Stimulated activated CD8-positive, alpha-beta memory T cell treated with anti-CD3 and anti-CD28 coated beads, Interleukin-2, amount 100 ng/mL, for 48 hours (primary cell): ENCODE results near the gene AHRR.
"Not testable (repeated sequence)": the region's sequence is repeated elsewhere in the genome, so short reads cannot be mapped to it uniquely, and the experiment has no call there.

Experiments
- DNase-seq, 2 donors: peaks; one replicate each; pipeline ENCODE4 v3.0.0-alpha.2; 2020; ENCODE audit warnings: low read depth in 2 of 2

AHRR gene

GRCh38 chr5:378301-378891 lies 56.9 kb downstream of the AHRR start:
- DNase-seq: peak in 1 of 2 donors; percentile 47

GRCh38 chr5:378976-379742 lies 57.6 kb downstream of the AHRR start:
- DNase-seq: no peak

DNA sequence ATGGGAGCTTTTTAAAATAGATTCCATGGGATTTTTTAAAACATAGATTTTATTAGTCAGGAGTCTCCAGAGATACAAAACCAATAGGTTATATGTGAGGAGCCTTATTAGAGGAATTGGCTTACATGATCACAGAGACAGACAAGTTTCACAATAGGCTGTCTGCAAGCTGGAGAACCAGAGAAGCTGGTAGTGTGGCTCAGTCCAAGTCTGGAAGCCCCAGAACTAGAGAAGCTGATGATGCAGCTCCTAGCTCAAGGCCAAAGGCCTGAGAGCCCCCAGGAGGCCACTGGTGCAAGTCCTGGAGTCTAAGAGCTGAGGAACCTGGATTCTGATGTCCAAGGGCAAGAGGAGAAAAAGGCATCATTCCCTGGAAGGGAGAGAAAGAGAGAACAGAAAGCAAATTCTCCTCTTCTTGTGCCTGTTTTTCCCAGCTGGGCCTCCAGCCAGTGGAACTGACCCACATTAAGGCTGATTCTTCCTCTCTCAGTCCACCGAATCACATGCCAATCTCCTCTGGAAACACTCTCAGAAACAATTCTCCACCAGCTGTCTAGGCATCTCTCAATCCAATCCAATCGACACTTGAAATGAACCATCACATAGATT lies 59.3 kb downstream of the AHRR start:
- DNase-seq: no peak

DNA sequence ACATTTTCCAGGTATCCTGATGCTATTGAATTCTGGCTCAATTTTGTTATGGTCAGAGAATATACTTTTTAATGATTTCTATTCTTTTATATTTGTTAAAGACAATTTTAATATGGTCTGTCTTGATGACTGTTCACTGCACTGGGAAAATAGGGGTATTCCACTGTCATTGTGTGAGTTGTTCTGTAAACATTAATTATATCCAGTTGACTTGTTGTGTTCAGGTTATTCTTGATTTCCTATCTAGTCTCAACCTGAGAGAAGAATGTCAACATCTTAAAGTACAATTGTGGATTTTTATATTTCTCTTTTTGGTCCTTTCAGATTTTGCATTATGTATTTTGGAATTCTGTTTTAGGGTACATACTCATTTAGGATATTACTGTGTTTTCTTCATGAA lies 61.6 kb downstream of the AHRR start:
- DNase-seq: no peak

DNA sequence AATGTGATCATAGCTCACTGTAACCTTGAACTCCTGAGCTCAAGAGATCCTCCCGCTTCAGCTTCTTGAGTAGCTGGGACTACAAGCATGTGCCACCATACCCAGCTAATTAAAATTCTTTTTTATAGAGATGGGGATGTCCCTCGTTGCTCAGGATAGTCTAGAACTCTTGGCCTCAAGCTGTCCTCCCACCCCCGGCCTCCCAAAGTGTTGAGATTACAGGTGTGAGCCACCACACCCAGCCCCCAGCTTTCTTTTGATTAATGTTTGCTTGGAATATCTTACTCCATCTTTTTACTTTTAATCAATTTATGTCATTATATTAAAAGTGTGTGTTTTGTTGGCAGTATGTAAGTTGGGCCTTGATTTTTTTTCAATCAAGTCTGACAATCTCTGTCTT lies 62.1 kb downstream of the AHRR start:
- DNase-seq: no peak

DNA sequence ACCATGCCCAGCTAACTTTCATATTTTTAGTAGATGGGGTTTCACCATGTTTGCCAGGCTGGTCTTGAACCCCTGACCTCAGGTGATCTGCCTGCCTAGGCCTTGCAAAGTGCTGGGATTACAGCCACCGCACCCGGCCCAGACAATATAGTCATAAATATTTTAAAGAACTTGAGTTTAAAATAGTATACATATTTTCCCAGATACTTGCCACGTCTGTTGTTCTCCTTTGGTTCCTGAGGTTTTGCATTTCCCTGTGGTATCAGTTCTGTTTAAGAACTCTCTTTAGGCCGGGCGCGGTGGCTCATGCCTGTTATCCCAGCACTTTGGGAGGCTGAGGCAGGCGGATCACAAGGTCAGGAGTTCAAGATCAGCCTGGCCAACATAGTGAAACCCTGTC lies 63.1 kb downstream of the AHRR start:
- not testable (repeated sequence) for DNase-seq

- no peak for DNase-seq
Measured at GRCh38 chr5:385321-385720, 63.8 kb downstream of the AHRR start.

GRCh38 chr5:386432-387341 lies 65.2 kb downstream of the AHRR start:
- no peak for DNase-seq

DNA sequence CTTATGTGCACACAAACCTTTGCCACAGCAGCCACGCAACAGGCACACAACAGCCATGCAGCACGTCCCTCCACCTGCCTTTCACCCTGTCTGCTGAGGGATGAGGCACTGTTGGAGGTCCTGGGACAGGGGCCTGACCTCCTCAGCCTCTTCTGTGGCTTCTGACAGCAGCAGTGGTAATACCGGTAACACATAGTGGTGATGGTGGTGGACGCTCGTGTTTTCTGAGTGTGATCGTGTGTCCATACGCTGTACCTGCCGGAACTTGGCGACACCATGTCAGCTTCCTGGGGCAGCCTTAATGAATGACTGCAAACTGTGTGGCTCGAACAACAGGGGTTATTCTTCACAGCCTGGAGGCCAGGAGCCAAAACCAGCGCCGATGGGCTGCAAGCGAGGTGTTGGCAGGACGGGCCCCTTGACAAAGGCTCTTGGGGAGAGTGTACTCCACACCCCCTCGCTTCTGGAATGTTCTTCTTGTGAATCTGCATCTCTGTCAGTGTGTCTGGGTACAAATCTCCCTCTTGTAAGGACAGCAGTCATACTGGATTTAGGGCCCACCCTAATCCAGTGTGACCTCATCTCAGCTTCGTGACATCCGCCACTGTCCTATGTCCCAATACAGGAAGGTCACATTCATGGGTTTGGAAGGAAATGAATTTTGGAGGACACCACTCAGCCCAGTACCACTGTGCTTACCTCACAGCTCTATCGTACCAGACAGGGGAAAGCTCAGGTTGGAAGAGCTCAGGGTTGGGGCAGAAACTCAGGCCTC lies 66.2 kb downstream of the AHRR start:
- DNase-seq: no peak

DNA sequence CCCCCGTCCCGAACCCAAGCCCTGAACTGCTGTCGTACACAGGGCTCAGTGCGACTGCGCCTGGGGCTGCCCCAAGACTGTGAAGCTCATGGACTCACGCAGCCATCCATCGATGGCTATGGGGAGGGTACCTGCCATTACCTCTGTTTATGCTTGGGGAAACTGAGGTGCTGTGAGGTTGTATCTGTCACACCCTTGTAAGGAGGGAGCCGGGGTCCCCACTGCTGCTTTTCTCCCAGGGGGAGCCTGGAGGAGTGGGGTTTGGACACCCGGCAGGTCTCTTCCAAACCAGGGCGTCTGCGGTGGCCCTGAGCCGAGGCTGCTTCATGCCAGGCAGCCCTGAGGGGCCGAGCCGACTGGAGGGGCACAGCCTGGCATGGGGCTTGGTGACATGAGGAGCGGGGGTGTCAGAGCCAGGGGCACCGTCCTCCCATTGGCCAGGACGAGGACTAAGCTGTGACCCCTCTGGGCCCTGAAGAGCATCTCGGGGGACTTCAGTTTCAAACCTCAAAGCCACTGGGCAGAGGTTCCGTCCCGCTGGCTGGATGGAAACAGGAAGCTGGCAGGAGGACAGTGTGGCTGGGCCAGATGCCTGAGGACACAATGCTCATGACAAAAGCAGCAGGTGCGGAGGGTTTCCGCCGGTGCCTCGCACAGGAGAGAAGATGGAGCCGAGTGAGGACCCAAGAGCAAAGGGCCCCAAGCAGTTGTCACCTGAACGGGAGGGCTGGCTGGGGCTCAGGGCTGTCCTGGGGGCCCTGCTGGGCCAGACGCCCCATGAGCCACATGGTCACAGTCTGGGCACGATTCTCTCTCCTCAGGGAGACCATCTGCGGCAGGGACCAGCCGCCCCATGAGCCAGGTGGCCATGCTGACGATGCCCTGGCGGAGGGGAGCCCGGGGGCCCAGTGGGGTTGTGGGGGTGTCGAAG lies 67.0 kb downstream of the AHRR start:
- DNase-seq: no peak

- DNase-seq: no peak
Measured at GRCh38 chr5:389197-389821, 67.8 kb downstream of the AHRR start.

GRCh38 chr5:389891-390622 lies 68.5 kb downstream of the AHRR start:
- DNase-seq: no peak

DNA sequence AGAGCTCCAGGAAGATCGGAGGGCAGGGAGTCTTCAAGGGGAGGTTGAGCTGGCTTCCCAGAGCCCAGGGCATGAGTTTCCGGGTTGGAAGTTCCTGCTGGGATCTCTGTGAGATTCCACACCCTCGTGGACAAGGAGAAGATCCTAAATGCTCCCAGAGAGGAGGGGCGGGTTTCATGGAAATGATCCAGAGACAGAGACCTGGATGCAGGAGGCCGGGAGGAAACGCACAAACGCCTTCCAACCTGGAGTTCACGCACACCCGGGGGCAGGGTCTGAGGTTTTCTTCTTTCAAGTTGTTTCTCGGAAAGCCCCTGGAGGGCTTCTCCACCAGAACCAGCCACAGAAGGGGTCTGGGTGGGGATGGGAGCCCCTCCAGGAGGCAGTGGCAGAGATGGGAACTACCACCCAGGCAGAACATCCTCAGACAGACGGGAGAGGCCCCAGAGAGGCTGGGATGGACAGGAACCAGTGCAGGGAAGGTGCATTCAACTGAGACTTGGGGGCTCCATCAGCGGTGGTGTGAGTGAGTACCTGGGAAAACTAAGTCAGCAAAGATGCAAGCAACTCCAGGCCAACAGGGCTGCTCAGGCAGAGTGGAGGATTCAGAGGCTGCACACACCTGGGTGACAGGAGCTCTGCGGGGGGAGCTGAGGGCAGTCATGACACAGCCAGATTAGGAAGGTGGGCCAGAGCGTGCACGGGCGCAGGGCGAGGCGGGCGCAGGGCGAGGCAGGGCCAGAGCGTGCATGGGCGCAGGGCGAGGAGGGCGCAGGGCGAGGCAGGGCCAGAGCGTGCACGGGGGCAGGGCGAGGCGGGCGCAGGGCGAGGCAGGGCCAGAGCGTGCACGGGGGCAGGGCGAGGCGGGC lies 69.3 kb downstream of the AHRR start:
- DNase-seq: no peak

DNA sequence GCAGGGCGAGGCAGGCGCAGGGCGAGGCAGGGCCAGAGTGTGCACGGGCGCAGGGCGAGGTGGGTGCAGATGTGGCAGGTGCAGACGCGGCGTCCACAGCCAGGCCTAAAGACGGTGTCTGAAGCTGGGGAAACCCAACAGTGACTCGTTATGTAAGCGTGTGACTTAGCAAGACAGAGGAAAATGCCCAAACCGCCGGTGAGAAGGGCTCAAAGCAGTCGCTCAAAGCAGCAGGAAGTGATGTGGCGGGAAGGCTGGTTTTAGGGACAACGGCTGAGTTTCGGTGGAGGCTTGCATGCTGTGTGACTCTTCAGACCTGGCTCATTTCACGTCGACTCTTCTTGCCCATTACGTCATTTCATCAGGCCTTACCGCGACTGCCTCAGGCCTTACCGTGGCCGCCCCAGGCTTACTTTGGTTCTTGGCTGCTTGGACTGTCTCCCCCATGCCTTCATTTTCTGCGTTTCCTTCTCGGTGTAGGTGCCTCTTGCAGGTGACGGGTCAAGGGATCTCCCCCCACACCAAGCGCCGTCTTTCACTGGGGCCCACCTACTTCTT lies 71.0 kb downstream of the AHRR start:
- peak; percentile 74 to 79 for DNase-seq

- no peak for DNase-seq
Measured at GRCh38 chr5:393846-394275, 72.3 kb downstream of the AHRR start.

DNA sequence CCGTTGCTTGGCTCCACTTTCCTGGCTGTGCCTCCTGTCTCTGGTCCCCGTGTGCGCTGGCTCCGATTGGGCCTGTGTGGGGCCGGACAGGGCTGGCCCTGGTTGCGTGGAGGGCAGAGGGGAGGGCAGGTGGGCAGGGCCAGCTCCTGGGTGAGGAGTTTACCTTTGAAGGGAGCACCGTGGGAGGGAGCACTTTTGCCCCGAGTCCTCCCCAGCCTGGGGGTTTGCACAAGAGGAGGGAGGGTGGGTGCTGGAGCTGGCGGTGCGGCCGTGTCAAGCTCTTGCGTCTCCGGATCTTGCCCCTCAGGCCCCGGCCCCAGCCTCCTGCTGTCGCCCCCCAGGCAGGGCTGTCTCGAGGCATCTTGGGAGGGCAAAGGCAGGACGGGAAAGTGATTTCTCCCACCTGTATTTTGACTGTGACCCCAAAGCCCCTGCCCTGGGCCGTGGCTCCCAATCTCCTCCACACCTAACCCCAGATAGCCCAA lies 73.2 kb downstream of the AHRR start:
- DNase-seq: no peak

GRCh38 chr5:395156-395920 lies 73.8 kb downstream of the AHRR start:
- no peak for DNase-seq
